HepG2 (cell line): ENCODE results near the gene SELENOI. TPM values are rescaled to one million over a fixed set of nuclear protein-coding genes. Genes with fewer than 3 reads are reported as not detected.

Source experiments
- ATAC-seq: fragments of 200-7000 bp; cut with Tn5 transposase; 3 replicates; pipeline ENCODE4 v1.9.1; 2020; ENCODE audit warnings: mild to moderate bottlenecking, moderate library complexity
- BruUV-seq: library from RNA; stranded (reverse); fragments of 400-500 nt; replicated peaks from 2 replicates; lab custom pipeline; 2021; lab: Mats Ljungman, UMichigan
- CTCF ChIA-PET: fragments of 300-600 bp; formaldehyde crosslinking; extraction: SDS; loops from one replicate; lab custom pipeline; 2021; ENCODE audit warnings: low total read pairs, inconsistent platforms, low intra/inter-chr PET ratio; lab: Yijun Ruan, JAX
- POLR2A ChIA-PET: fragments of 350-600 bp; sonication (Branson Sonifier 250); formaldehyde crosslinking; loops from one replicate; lab custom pipeline; 2020; ENCODE audit warnings: antibody characterized with exemption, inconsistent platforms; lab: Yijun Ruan, JAX
- DNase-seq: peaks from one replicate; pipeline ENCODE4 v3.0.0-alpha.2; 2015; ENCODE audit warnings: low spot score
- FAIRE-seq: peaks from 3 replicates; lab custom pipeline; 2011; peaks lifted over from hg19 to GRCh38; lab: Jason Lieb, UNC
- H2AFZ ChIP-seq: one replicate; pipeline ENCODE4 v1.6.1; 2011; ENCODE audit warnings: low read length, inconsistent platforms
- H3K27ac ChIP-seq: fragments of 300-600 bp; 3 replicates; pipeline ENCODE4 v1.8.0; 2011; ENCODE audit warnings: mixed run types, mild to moderate bottlenecking, mixed read lengths, low read length, inconsistent platforms; ENCODE audit not compliant: insufficient read depth; ENCODE audit errors: extremely low read length
- H3K27me3 ChIP-seq, 2 experiments: fragments of 200-600 bp in 1 of 2; 2 replicates in 1 of 2; 3 replicates in 1 of 2; pipeline versions ENCODE4 v1.6.0 to v1.8.0; 2011; ENCODE audit warnings: low read length in 2 of 2, mild to moderate bottlenecking in 2 of 2, moderate library complexity in 2 of 2, inconsistent platforms in 1 of 2; ENCODE audit not compliant: insufficient read depth in 2 of 2, control insufficient read depth in 1 of 2
- H3K36me3 ChIP-seq, 2 experiments: fragments of 200-600 bp in 1 of 2; replicated peaks in 1 of 2; 2 replicates in 1 of 2; 3 replicates in 1 of 2; pipeline versions ENCODE4 v1.5.1 to v1.8.0; 2011; ENCODE audit warnings: low read length in 2 of 2, inconsistent platforms in 1 of 2; ENCODE audit not compliant: insufficient read depth in 2 of 2, control insufficient read depth in 1 of 2
- H3K4me1 ChIP-seq: 2 replicates; pipeline ENCODE4 v1.5.1; 2012; ENCODE audit warnings: low read length, inconsistent platforms; ENCODE audit not compliant: insufficient read depth
- H3K4me2 ChIP-seq: 2 replicates; pipeline ENCODE4 v1.6.0; 2011; ENCODE audit warnings: low read depth, low read length, inconsistent platforms
- H3K4me3 ChIP-seq, 3 experiments: fragments of 200-600 bp in 1 of 3; sonication (generic), shearing (Covaris generic) in 1 of 3; replicated peaks in 1 of 3; 2 replicates each; pipeline ENCODE4 v1.5.1; 2011 to 2016; ENCODE audit warnings: low read length in 3 of 3, inconsistent platforms in 2 of 3, low read depth in 2 of 3, mild to moderate bottlenecking in 2 of 3, control low read depth in 1 of 3, mixed read lengths in 1 of 3; ENCODE audit not compliant: insufficient read depth in 1 of 3
- H3K79me2 ChIP-seq: one replicate; pipeline ENCODE4 v1.6.1; 2011; ENCODE audit warnings: low read length, inconsistent platforms; ENCODE audit not compliant: insufficient read depth
- H3K9ac ChIP-seq: 2 replicates; pipeline ENCODE4 v1.6.0; 2011; ENCODE audit warnings: mild to moderate bottlenecking, low read depth, low read length, inconsistent platforms; ENCODE audit not compliant: insufficient read depth
- H3K9me3 ChIP-seq: 2 replicates; pipeline ENCODE4 v1.5.1; 2012; ENCODE audit warnings: mild to moderate bottlenecking, low read length
- H4K20me1 ChIP-seq: 2 replicates; pipeline ENCODE4 v1.6.0; 2011; ENCODE audit warnings: inconsistent platforms, mild to moderate bottlenecking, low read length, moderate library complexity; ENCODE audit not compliant: insufficient read depth
- CEBPG ChIP-seq: IDR thresholded peaks from 2 replicates; pipeline ENCODE4 v1.6.1; 2016
- FOXA1 ChIP-seq, 2 experiments: fragments of 450-650 bp in 1 of 2; sonication (generic) in 1 of 2; formaldehyde crosslinking in 1 of 2; IDR thresholded peaks; 2 replicates each; pipeline versions ENCODE4 v1.4.0 to v1.6.1; 2016 to 2020; ENCODE audit warnings: missing genetic modification reagents in 1 of 2
- JUNB ChIP-seq: sonication (generic); formaldehyde crosslinking; IDR thresholded peaks from 2 replicates; pipeline ENCODE4 v1.8.0; 2022; ENCODE audit warnings: missing genetic modification reagents, mild to moderate bottlenecking, borderline replicate concordance
- REPIN1 ChIP-seq: sonication (generic); formaldehyde crosslinking; IDR thresholded peaks from 2 replicates; pipeline ENCODE4 v1.8.0; 2022; ENCODE audit warnings: missing genetic modification reagents, low read depth, mild to moderate bottlenecking, borderline replicate concordance
- SRY ChIP-seq: sonication (generic); formaldehyde crosslinking; IDR thresholded peaks from 2 replicates; pipeline ENCODE4 v1.8.0; 2022; ENCODE audit warnings: mild to moderate bottlenecking, missing genetic modification reagents
- TAF1 ChIP-seq: sonication (generic); formaldehyde crosslinking; IDR thresholded peaks from 2 replicates; pipeline ENCODE4 v1.4.0; 2020; ENCODE audit warnings: missing genetic modification reagents
- ZNF326 ChIP-seq: sonication (generic); formaldehyde crosslinking; IDR thresholded peaks from 2 replicates; pipeline ENCODE4 v1.4.0; 2020; ENCODE audit warnings: missing genetic modification reagents, borderline replicate concordance
- ZNF629 ChIP-seq: sonication (generic); formaldehyde crosslinking; conservative IDR thresholded peaks from 2 replicates; pipeline ENCODE4 v1.5.0; 2020; ENCODE audit warnings: missing genetic modification reagents
- ZNF772 ChIP-seq: sonication (generic); formaldehyde crosslinking; IDR thresholded peaks from 2 replicates; pipeline ENCODE4 v1.5.0; 2020; ENCODE audit warnings: mild to moderate bottlenecking, missing genetic modification reagents
- ZNF816 ChIP-seq: sonication (generic); formaldehyde crosslinking; IDR thresholded peaks from 2 replicates; pipeline ENCODE4 v1.8.0; 2022; ENCODE audit warnings: missing genetic modification reagents, mild to moderate bottlenecking, borderline replicate concordance
- whole genome bisulfite sequencing: methylation state at CpG from one replicate; pipeline ENCODE4 v1.1.6; 2017; ENCODE audit warnings: low lambda C conversion rate; 5-methylcytosine and 5-hydroxymethylcytosine counted together
- in situ Hi-C: cut with HindIII; loops from 2 replicates; pipeline ENCODE4 v1.10.0; 2017; ENCODE audit warnings: low pct_unique_long_range_greater_than_20kb; ENCODE audit not compliant: extremely low pct_ligation_motif_present
- intact Hi-C: fragments of 100-400 bp; cut with micrococcal nuclease; formaldehyde crosslinking; loops from one replicate; pipeline ENCODE4 v1.10.0; 2022; ENCODE audit not compliant: unreplicated experiment
- polyA plus RNA-seq, 8 experiments: library from polyadenylated mRNA; depleted of rRNA in 3 of 8; stranded (reverse) in 7 of 8; unstranded in 1 of 8; fragments of >200 nt; fragmentation: Illumina TruSeq in 4 of 8; extraction: Trizol in 4 of 8; gene quantifications; 2 replicates each; pipeline versions ENCODE4 v1.2.1 to v1.2.3, GENCODE V29; 2011 to 2016; ENCODE audit warnings: low read depth in 4 of 8, missing spikeins in 1 of 8, mixed read lengths in 1 of 8; ENCODE audit not compliant: insufficient read depth in 1 of 8
- total RNA-seq, 5 experiments: library from RNA; depleted of rRNA; stranded (reverse); fragments of >200 nt; fragmentation: Illumina TruSeq; extraction: Trizol; gene quantifications; 2 replicates each; pipeline ENCODE4 v1.2.3, GENCODE V29; 2016; ENCODE audit warnings: low read depth in 1 of 5
- TF ChIP-seq, protein P1 (sequence below): sonication (generic); formaldehyde crosslinking; IDR thresholded peaks from 2 replicates; pipeline ENCODE4 v1.4.0; 2020; ENCODE audit warnings: missing genetic modification reagents
- TF ChIP-seq, protein P2 (sequence below): sonication (generic); formaldehyde crosslinking; IDR thresholded peaks from 2 replicates; pipeline ENCODE4 v1.4.0; 2020; ENCODE audit warnings: missing genetic modification reagents

The SELENOI gene
- total and polyA plus RNA-seq, 2 of the 13 experiments (the other 11 are each of a cell fraction or from before 2014, with no cell fraction given) = 27.7 to 60.3 TPM

DNA sequence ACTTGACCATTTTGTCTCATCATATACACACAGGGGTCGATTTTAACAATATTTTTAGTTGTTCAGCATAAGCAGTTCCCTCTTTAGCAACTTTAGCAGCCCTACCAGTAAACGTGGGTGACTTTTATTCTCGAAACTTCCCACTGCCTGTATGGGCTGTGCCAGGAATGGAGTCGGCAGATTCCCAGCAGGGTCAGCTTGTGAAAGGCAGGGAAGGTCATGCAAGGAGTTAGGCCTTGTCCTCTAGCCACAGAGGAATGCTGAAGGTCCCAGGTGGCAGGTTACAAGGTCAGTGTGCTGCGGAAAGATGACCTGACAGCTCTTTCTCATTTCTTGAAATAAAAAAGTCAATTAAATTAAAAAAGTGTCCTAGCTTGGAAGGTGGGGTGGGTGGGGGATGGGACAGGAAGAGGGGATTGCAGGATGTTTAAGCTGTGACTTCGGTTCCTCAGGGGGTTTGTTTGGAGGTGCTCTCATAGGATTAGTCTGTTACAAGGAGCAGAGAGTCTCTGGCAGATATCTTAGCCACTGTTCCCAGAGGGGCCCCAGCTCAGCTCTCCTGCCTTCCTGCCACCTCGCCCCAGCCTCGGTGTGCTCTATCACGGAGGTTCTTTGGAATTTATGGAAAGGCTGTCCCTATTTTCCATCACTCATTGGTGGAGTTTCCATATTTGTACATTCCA, 77.1 kb downstream of the SELENOI start (continued):
- no peak for TF ChIP-seq JUNB (CRISPR knock-in tag)
- TF ChIP-seq CEBPG (CRISPR knock-in tag) = no peak
- TF ChIP-seq ZNF772 = no peak
- TF ChIP-seq SRY (CRISPR knock-in tag) = no peak
- TF ChIP-seq ZNF326 (CRISPR knock-in tag) = no peak
- no peak for TF ChIP-seq REPIN1 (CRISPR knock-in tag)
- no peak for TF ChIP-seq FOXA1 (IDR thresholded peaks at IDR 0.05)
- no peak for TF ChIP-seq FOXA1 (CRISPR knock-in tag; IDR thresholded peaks at IDR 0.05)
- TF ChIP-seq, protein P1, sequence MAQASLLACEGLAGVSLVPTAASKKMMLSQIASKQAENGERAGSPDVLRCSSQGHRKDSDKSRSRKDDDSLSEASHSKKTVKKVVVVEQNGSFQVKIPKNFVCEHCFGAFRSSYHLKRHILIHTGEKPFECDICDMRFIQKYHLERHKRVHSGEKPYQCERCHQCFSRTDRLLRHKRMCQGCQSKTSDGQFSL (CRISPR knock-in tag) = no peak
- TF ChIP-seq ZNF816 (CRISPR knock-in tag) = no peak
- TF ChIP-seq TAF1 = no peak

DNA sequence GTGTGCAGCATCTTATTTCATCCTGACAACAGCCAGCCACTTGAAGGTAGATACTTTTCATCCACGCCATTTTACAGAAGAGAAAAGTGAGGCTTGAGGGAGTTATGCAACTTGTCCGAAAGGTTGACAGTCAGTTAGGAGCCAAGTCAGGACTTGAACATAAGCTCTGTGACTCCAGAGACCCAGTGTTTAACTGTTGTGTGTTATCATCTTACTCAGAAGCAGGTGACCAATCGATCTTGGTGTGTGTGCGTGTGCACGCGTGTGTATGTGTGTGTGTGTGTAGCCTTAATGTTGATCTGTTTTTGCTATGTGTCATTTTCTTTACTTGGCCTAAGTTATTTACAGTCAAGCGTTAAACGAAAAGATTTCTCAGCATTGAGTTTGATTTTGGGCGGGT, 77.8 kb downstream of the SELENOI start:
- WGBS = 65% methylated on average over 9 of the region's 9 CpGs
- Histone ChIP-seq H3K36me3 (no peaks in the 10 kb centered on the region), H2AFZ (no peak overlapping the region), H3K9me3 (no peaks in the 10 kb centered on the region)
- ChIA-PET CTCF (no interaction called here), POLR2A (interaction anchor here (1.3 kb wide), 1 partner anchor 10 kb away, joined by 3 read pairs; no protein-coding TSS in a partner anchor)
- no peak for DNase-seq
- TF ChIP-seq ZNF629 (CRISPR knock-in tag) = peak; percentile 38; the same call in 1 of the 2 replicates
- TF ChIP-seq, protein P2, sequence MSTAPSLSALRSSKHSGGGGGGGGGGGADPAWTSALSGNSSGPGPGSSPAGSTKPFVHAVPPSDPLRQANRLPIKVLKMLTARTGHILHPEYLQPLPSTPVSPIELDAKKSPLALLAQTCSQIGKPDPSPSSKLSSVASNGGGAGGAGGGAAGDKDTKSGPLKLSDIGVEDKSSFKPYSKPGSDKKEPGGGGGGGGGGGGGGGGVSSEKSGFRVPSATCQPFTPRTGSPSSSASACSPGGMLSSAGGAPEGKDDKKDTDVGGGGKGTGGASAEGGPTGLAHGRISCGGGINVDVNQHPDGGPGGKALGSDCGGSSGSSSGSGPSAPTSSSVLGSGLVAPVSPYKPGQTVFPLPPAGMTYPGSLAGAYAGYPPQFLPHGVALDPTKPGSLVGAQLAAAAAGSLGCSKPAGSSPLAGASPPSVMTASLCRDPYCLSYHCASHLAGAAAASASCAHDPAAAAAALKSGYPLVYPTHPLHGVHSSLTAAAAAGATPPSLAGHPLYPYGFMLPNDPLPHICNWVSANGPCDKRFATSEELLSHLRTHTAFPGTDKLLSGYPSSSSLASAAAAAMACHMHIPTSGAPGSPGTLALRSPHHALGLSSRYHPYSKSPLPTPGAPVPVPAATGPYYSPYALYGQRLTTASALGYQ (CRISPR knock-in tag) = no peak
- TF ChIP-seq, all 625 proteins: peak for 1
- no TSS peak for BruUV-seq
- Histone ChIP-seq H3K27ac (no peak overlapping the region), H3K27me3 (peaks cover 1 to 3% of the 10 kb centered on the region in 2 experiments; a peak in 1 of 5 replicates), H3K4me1 (no peaks in the 10 kb centered on the region), H3K9ac (no peak overlapping the region), H3K4me2 (no peak overlapping the region), H4K20me1 (no peaks in the 10 kb centered on the region), H3K79me2 (no peaks in the 10 kb centered on the region), H3K4me3 (no peak overlapping the region)
- intact Hi-C loops (no loop called here), in situ Hi-C loops (no loop called here)
- ATAC-seq (no peak), FAIRE-seq (no peak)
